A549 (cell line): ENCODE data around the gene TXN.

Experiments used
- ESRRA ChIP-seq: fragments of 150-350 bp; IDR thresholded peaks from 2 replicates; pipeline ENCODE4 v1.6.1; 2014; ENCODE audit warnings: mild to moderate bottlenecking, low read length, borderline replicate concordance
- TF ChIP-seq, protein P1 (sequence below): fragments of >200 bp; sonication (Bioruptor Twin); formaldehyde crosslinking; IDR thresholded peaks from 3 replicates; pipeline ENCODE4 v1.5.1; 2016

DNA sequence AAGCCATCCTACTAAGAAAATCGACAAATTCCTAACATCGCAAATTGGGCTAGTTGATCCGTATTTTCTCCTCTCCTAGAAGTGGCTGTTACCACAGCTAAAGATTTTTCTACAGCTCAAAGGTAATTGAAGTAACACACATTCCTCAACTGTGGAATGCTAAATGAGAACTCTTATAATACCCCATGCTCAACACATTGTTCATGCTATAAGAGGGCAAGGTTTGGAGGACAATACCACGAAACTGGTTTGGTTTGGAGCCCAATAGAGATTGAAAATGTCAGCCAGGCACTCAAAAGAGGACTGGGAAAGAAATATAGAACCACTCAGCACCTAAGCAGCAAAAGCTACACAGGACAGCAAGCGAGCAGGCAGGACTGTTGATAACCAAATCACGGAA, 10.1 kb downstream of the TXN start:
- TF ChIP-seq, protein P1, sequence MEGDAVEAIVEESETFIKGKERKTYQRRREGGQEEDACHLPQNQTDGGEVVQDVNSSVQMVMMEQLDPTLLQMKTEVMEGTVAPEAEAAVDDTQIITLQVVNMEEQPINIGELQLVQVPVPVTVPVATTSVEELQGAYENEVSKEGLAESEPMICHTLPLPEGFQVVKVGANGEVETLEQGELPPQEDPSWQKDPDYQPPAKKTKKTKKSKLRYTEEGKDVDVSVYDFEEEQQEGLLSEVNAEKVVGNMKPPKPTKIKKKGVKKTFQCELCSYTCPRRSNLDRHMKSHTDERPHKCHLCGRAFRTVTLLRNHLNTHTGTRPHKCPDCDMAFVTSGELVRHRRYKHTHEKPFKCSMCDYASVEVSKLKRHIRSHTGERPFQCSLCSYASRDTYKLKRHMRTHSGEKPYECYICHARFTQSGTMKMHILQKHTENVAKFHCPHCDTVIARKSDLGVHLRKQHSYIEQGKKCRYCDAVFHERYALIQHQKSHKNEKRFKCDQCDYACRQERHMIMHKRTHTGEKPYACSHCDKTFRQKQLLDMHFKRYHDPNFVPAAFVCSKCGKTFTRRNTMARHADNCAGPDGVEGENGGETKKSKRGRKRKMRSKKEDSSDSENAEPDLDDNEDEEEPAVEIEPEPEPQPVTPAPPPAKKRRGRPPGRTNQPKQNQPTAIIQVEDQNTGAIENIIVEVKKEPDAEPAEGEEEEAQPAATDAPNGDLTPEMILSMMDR = no peak
- TF ChIP-seq ESRRA = no peak
